RWPE1 (cell line): ENCODE data around the gene FAM81A.

ENCODE experiments used
- CTCF ChIA-PET: fragments of 350-600 bp; sonication (Branson Sonifier 250); formaldehyde crosslinking; extraction: SDS; loops from one replicate; lab custom pipeline; 2021; lab: Yijun Ruan, JAX
- POLR2A ChIA-PET: fragments of 400-600 bp; formaldehyde crosslinking; extraction: SDS; loops from one replicate; lab custom pipeline; 2020; ENCODE audit warnings: antibody characterized with exemption; ENCODE audit not compliant: low non-redundant PET; lab: Yijun Ruan, JAX
- DNase-seq: peaks from one replicate; pipeline ENCODE4 v3.0.0; 2012; ENCODE audit warnings: low spot score
- H3K27ac ChIP-seq: fragments of 450-650 bp; 2 replicates; pipeline ENCODE4 v1.5.1; 2017
- CTCF ChIP-seq: fragments of 450-650 bp; conservative IDR thresholded peaks from 2 replicates; pipeline ENCODE4 v1.5.1; 2017; ENCODE audit warnings: low read depth, mild to moderate bottlenecking

The FAM81A gene

GRCh38 chr15:59406446-59406845, 31.5 kb upstream of the FAM81A start:
- DNase-seq, result no peak
- no peak overlapping the region for H3K27ac ChIP-seq
- CTCF ChIA-PET, result no interaction called here
- POLR2A ChIA-PET, result no interaction called here
- no peak for TF ChIP-seq CTCF

DNA sequence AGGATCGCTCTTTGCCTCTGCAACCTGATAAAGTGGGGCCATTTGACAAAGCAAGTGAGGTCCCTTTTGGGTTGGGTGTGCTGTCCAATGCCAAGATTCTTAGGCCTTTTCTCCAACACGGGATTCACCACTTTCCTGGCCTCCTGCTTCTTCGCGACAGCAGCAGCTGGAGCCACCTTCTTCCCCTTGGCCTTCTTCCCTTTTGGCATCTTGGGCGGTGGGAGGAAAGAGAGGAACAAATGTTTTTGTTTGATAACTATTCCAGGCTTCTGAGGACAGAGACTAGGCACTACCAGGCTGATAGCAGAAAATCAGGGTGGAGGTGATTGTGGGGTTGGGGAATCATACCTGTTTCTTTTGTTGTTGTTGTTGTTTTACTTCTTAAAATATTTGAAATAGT, 30.0 kb upstream of the FAM81A start:
- DNase-seq, result no peak
- no peak overlapping the region for H3K27ac ChIP-seq
- ChIA-PET CTCF (no interaction called here), POLR2A (no interaction called here)
- no peak for TF ChIP-seq CTCF

- TF ChIP-seq CTCF, result no peak
- H3K27ac ChIP-seq, result no peak overlapping the region
- POLR2A ChIA-PET, result no interaction called here
- DNase-seq, result no peak
- CTCF ChIA-PET, result interaction anchor here (0.6 kb wide), 2 partner anchors 11 to 256 kb away, joined by 3 read pairs; no protein-coding TSS in a partner anchor
These were observed 27.5 kb upstream of the FAM81A start for GRCh38 chr15:59410391-59410896.

DNA sequence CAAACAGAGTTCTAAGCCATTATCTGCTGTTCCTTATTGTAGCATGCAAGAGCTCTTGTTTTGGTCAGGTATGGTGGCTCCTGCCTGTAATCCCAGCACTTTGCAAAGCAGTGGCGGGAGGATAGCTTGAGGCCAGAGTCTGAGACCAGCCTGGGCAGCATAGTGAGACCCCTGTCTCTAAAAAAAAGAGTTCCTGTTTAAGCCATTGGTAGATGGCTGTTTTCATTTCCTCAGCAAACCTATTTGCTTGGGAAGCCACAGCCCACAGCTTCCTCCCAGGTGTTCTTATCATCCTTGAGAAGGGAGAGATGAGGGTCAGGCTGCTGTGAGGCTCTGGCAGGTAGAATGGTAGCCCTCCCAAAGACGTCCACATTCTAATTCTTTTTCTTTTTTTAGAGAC, 24.4 kb upstream of the FAM81A start:
- CTCF ChIA-PET, result interaction anchor here (0.5 kb wide), 1 partner anchor 38 kb away, joined by 3 read pairs; no protein-coding TSS in a partner anchor
- TF ChIP-seq CTCF, result no peak

DNA sequence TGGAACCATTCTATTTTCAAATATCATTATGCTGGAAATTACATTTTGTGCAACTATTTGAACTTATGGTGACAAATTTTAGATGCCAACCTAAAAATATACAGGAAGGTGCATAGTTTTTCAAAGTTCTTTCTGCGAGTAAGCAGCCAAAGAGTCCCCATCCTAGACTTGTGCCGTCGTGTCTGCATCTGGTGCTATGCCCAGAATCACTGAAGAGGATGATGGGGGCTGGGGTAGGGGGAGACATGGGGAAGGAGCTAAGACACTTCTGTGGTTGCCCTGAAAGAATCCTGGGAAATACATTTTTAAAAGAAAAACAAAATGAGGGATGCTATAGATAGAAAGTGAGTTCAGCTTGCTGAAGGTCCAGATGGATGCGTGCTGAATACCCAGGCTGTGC, 21.2 kb upstream of the FAM81A start:
- no peak overlapping the region for H3K27ac ChIP-seq
- no peak for TF ChIP-seq CTCF
- DNase-seq, result no peak
- POLR2A ChIA-PET, result no interaction called here
- CTCF ChIA-PET, result interaction anchor here (0.6 to 0.7 kb wide), 4 partner anchors 22 to 432 kb away, joined by 3 to 4 read pairs (median 3); no protein-coding TSS in a partner anchor

More for the DNA sequence above, 24.4 kb upstream of the FAM81A start:
- POLR2A ChIA-PET, result no interaction called here
- H3K27ac ChIP-seq, result no peak overlapping the region
- no peak for DNase-seq

DNA sequence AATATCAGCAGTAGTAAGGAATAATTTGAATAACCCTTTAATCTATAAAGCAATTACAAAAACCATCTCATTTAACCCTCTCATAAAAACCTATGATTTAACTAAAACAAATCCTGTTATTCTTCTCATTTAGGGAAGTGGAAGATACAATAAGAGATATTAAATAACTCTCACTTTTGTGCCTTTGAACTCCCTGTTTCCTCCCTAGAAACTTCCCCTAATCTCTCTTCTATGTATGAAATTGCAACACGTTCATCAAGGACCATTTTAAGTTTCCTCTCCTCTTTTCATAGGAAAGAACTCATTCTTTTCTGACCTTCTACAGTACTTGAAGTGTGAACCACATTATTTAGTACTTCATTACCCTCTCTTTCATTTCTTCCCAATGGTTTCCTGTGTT, 18.8 kb upstream of the FAM81A start:
- DNase-seq, result no peak
- ChIA-PET POLR2A (no interaction called here), CTCF (interaction anchor here (1.2 kb wide), 1 partner anchor 19 kb away, joined by 3 read pairs; the partner anchor contains the start of gene FAM81A)
- H3K27ac ChIP-seq, result no peak overlapping the region
- no peak for TF ChIP-seq CTCF
